ENCODE measurements around the gene TSPAN4. TPM values are rescaled to one million over a fixed set of nuclear protein-coding genes. Genes with fewer than 3 reads are reported as not detected.

TSPAN4 gene
- total and polyA plus RNA-seq, 9 of the 15 experiments (the other 6 are each of a cell fraction or from before 2014, with no cell fraction given), result 0.07 to 31.0 (median 15.7) TPM

DNA sequence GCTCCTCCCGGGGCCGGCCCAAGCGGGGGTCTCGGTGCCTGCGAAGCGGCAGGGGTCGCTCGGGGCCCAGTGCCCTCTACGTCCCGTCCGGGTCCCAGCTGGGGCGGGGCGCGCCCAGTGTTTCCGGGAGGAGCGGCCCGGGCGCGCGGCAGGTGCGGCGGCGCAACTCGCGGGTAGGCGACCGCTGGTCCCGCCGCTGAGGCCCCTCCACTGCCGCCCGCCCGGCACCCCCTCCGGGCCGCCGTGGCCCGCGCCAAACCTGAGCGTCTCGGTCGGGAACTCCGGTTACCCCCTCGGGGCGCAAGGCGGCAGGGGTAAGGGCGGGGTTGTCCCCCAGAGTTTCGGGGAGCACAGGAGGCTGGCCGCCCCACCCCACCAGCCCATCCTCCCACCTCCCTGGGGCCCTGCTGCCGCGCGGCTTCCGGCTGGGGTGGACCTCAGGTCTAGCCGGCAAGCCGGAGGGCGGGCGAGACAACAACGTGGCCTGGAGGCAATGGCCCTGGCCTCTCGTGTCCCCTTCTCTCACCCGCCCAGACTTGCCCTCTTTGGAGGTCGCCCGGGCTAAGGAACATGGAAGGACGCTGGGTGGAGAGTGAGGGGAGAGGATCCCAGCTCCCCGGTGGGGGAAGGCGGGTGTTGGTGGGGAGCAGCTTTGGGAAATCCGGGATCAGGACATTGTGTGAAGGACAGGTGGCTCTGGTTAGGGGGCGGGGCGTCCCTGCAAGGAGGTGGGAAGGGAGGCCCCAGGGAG lies 15.3 kb upstream of the TSPAN4 start (continued):
- TF ChIP-seq CBFB (CRISPR knock-in tag; IDR thresholded peaks at IDR 0.05), result no peak
- no peak for TF ChIP-seq POLR3A (IDR thresholded peaks at IDR 0.05; ENCODE audit: borderline replicate concordance, extremely low read depth, insufficient read depth, insufficient read length)
- TF ChIP-seq E2F6 (IDR thresholded peaks at IDR 0.05; ENCODE audit: borderline replicate concordance in 1 of 2, extremely low read depth in 1 of 2, insufficient read depth in 1 of 2, insufficient read length in 1 of 2, low read depth in 1 of 2, low read length in 1 of 2, poor library complexity in 1 of 2, severe bottlenecking in 1 of 2), result peak in 1 of 2 experiments; percentile 50
- TF ChIP-seq ZFP36 (IDR thresholded peaks at IDR 0.05; ENCODE audit: low read depth, low read length, partially characterized antibody), result no peak
- TF ChIP-seq NFATC3 (IDR thresholded peaks at IDR 0.05), result no peak
- no peak for TF ChIP-seq NFIC (IDR thresholded peaks at IDR 0.05)
- TF ChIP-seq CBX8 (IDR thresholded peaks at IDR 0.05; ENCODE audit: borderline replicate concordance, extremely low read depth, low read depth, low read length, poor library complexity, severe bottlenecking), result no peak
- TF ChIP-seq ZNF785 (CRISPR knock-in tag; IDR thresholded peaks at IDR 0.05), result no peak
- no peak for TF ChIP-seq CREBBP (IDR thresholded peaks at IDR 0.05; ENCODE audit: low read depth, low read length)
- no peak; the same call in 1 of the 2 replicates for TF ChIP-seq ELF4 (CRISPR knock-in tag; IDR thresholded peaks at IDR 0.05)
- no peak; a peak in 1 of 4 replicates for TF ChIP-seq TEAD1 (CRISPR knock-in tag; IDR thresholded peaks at IDR 0.05)
- peak; percentile 62 for TF ChIP-seq HMGN3 (IDR thresholded peaks at IDR 0.05; ENCODE audit: borderline replicate concordance, extremely low read depth, insufficient read length, low read depth, low read length)
- TF ChIP-seq ASH1L (IDR thresholded peaks at IDR 0.05; ENCODE audit: borderline replicate concordance, low read depth, partially characterized antibody), result no peak
- no peak for TF ChIP-seq PTBP1 (IDR thresholded peaks at IDR 0.05; ENCODE audit: low read depth, low read length)
- no peak for TF ChIP-seq ZNF589 (CRISPR knock-in tag; IDR thresholded peaks at IDR 0.05; ENCODE audit: low read depth)
- TF ChIP-seq HIVEP1 (CRISPR knock-in tag; IDR thresholded peaks at IDR 0.05), result no peak
- no peak for TF ChIP-seq PHTF2 (CRISPR knock-in tag; IDR thresholded peaks at IDR 0.05)
- TF ChIP-seq RFX1 (IDR thresholded peaks at IDR 0.05), result no peak
- TF ChIP-seq, protein P1, sequence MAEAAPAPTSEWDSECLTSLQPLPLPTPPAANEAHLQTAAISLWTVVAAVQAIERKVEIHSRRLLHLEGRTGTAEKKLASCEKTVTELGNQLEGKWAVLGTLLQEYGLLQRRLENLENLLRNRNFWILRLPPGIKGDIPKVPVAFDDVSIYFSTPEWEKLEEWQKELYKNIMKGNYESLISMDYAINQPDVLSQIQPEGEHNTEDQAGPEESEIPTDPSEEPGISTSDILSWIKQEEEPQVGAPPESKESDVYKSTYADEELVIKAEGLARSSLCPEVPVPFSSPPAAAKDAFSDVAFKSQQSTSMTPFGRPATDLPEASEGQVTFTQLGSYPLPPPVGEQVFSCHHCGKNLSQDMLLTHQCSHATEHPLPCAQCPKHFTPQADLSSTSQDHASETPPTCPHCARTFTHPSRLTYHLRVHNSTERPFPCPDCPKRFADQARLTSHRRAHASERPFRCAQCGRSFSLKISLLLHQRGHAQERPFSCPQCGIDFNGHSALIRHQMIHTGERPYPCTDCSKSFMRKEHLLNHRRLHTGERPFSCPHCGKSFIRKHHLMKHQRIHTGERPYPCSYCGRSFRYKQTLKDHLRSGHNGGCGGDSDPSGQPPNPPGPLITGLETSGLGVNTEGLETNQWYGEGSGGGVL (CRISPR knock-in tag; IDR thresholded peaks at IDR 0.05), result no peak
- TF ChIP-seq OTX1 (CRISPR knock-in tag; IDR thresholded peaks at IDR 0.05), result no peak
- no peak for TF ChIP-seq ZNF57 (CRISPR knock-in tag; IDR thresholded peaks at IDR 0.05)
- TF ChIP-seq ZNF277 (CRISPR knock-in tag; IDR thresholded peaks at IDR 0.05; ENCODE audit: borderline replicate concordance), result no peak
- TF ChIP-seq SMC3 (conservative IDR thresholded peaks at IDR 0.05; ENCODE audit: insufficient read depth, low read depth, low read length), result no peak
- TF ChIP-seq SMARCA5 (IDR thresholded peaks at IDR 0.05), result 0 out of 2 replicates have a peak, but pooled peaks have one; percentile 62

Data from K562 (cell line).